Measurements from ENCODE around the gene LILRA2. TPM values are rescaled to one million over a fixed set of nuclear protein-coding genes. Genes with fewer than 3 reads are reported as not detected.
"Not testable (repeated sequence)": the region's sequence is repeated elsewhere in the genome, so short reads cannot be mapped to it uniquely, and the experiment has no call there.

The LILRA2 gene
- total RNA-seq, 1 donor from 2014 or later: not detected

- Mint-ChIP-seq H3K36me3 (no peaks in the 10 kb centered on the region), H3K4me3 (no peak overlapping the region), H3K27ac (no peak overlapping the region), H3K27me3 (no peaks in the 10 kb centered on the region), H3K4me1 (ENCODE audit: unreplicated experiment) (no peaks in the 10 kb centered on the region), H3K9me3 (peaks cover 17% of the 10 kb centered on the region)
- DNase-seq (ENCODE audit: extremely low spot score, unreplicated experiment): no peak
- TF ChIP-seq CTCF (conservative IDR thresholded peaks at IDR 0.05): no peak
Observed at GRCh38 chr19:54586397-54586796, 12.8 kb downstream of the LILRA2 start.

- Mint-ChIP-seq H3K27me3 (no peaks in the 10 kb centered on the region), H3K27ac (no peak overlapping the region), H3K4me3 (no peak overlapping the region), H3K4me1 (ENCODE audit: unreplicated experiment) (no peaks in the 10 kb centered on the region), H3K9me3 (peaks cover 20% of the 10 kb centered on the region), H3K36me3 (no peaks in the 10 kb centered on the region)
- TF ChIP-seq CTCF (conservative IDR thresholded peaks at IDR 0.05): no peak
- DNase-seq (ENCODE audit: extremely low spot score, unreplicated experiment): no peak
Observed at GRCh38 chr19:54587026-54587425, 13.4 kb downstream of the LILRA2 start.

GRCh38 chr19:54593445-54593844, 19.9 kb downstream of the LILRA2 start, which contains the start of gene LILRA1:
Gene LILRA1 (plus strand): TSS chr19:54593632. CDS start chr19:54594245, 613 bp downstream.
- H3K9me3 Mint-ChIP-seq: peaks cover 13% of the 10 kb centered on the region
- H3K4me1 Mint-ChIP-seq (ENCODE audit: unreplicated experiment); H3K36me3 Mint-ChIP-seq; DNase-seq (ENCODE audit: extremely low spot score, unreplicated experiment); H3K27ac Mint-ChIP-seq; H3K27me3 Mint-ChIP-seq; H3K4me3 Mint-ChIP-seq: not testable (repeated sequence)

GRCh38 chr19:54593931-54594626, 20.5 kb downstream of the LILRA2 start:
- H3K4me3 Mint-ChIP-seq, H3K36me3 Mint-ChIP-seq: not testable (repeated sequence)

GRCh38 chr19:54594737-54595136, 21.1 kb downstream of the LILRA2 start:
- Mint-ChIP-seq H3K4me3 (no peak overlapping the region), H3K27me3 (no peaks in the 10 kb centered on the region), H3K4me1 (ENCODE audit: unreplicated experiment) (no peaks in the 10 kb centered on the region), H3K36me3 (no peaks in the 10 kb centered on the region), H3K9me3 (peaks cover 9% of the 10 kb centered on the region), H3K27ac (no peak overlapping the region)
- DNase-seq (ENCODE audit: extremely low spot score, unreplicated experiment): no peak
- no peak for TF ChIP-seq CTCF (conservative IDR thresholded peaks at IDR 0.05)

More at GRCh38 chr19:54593931-54594626, 20.5 kb downstream of the LILRA2 start:
- not testable (repeated sequence) for H3K27ac Mint-ChIP-seq; DNase-seq (ENCODE audit: extremely low spot score, unreplicated experiment); H3K27me3 Mint-ChIP-seq; H3K4me1 Mint-ChIP-seq (ENCODE audit: unreplicated experiment)
- peaks cover 10% of the 10 kb centered on the region for H3K9me3 Mint-ChIP-seq

- not testable (repeated sequence) for DNase-seq (ENCODE audit: extremely low spot score, unreplicated experiment); H3K4me3 Mint-ChIP-seq; H3K27me3 Mint-ChIP-seq; H3K4me1 Mint-ChIP-seq (ENCODE audit: unreplicated experiment); H3K9me3 Mint-ChIP-seq; H3K36me3 Mint-ChIP-seq; H3K27ac Mint-ChIP-seq
Observed at GRCh38 chr19:54595680-54596436, 22.3 kb downstream of the LILRA2 start.

GRCh38 chr19:54600212-54600611, 26.6 kb downstream of the LILRA2 start:
- TF ChIP-seq CTCF (conservative IDR thresholded peaks at IDR 0.05): no peak
- Mint-ChIP-seq H3K9me3 (peaks cover 5% of the 10 kb centered on the region), H3K27me3 (no peaks in the 10 kb centered on the region), H3K36me3 (no peaks in the 10 kb centered on the region), H3K4me3 (no peak overlapping the region), H3K27ac (no peak overlapping the region), H3K4me1 (ENCODE audit: unreplicated experiment) (no peaks in the 10 kb centered on the region)
- no peak for DNase-seq (ENCODE audit: extremely low spot score, unreplicated experiment)

Measured in type B pancreatic cell (in vitro differentiated cells).